HG03159 (cell line): Measurements from ENCODE around the gene HPCAL1.

Experiments used
- ATAC-seq: cut with Tn5 transposase; IDR thresholded peaks from one replicate; pipeline ENCODE4 v1.9.1; 2021; ENCODE audit warnings: mild to moderate bottlenecking, moderate library complexity; ENCODE audit not compliant: unreplicated experiment

Gene HPCAL1

DNA sequence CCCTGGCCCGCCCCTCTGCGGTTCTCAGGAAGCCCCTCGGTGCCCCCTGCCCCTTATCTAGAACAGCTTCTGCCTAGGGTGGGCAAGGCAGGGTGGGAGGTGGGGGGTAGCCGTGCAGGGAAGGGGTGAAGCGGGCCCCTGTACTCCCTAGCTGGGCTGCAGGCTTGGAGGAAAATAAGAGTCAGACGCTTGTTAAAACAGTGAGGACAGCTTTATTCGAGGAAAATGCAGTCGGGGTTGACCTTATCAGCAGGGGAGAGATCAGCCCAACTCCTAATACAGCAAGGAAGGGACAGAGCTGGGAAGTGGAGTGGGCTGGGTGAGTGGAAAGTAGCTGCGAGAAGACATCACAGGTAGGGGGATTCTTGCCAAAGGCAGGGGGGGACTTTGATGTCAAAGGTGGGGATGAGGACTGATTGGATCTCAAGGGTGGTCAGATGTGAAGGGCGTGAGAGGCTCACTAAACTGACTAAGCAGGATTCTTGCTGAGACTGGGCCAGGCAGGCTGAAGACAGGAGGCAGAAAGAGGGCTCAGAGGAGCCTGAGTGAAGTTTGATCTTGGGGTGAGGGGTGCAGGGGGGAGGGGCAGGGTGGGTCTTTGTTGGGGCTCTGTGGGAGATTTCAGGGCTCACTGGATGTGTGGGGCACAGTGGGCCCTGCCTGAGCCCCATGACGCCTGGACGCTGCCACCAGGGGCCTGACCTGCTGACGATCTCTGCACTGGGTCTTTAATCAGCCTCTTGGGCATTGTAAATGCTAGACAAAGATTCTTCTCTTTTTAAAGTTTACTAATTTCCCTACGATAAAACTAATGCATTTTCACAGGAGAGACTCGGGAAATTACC is 29.9 kb downstream of the HPCAL1 start:
- ATAC-seq, result no peak

DNA sequence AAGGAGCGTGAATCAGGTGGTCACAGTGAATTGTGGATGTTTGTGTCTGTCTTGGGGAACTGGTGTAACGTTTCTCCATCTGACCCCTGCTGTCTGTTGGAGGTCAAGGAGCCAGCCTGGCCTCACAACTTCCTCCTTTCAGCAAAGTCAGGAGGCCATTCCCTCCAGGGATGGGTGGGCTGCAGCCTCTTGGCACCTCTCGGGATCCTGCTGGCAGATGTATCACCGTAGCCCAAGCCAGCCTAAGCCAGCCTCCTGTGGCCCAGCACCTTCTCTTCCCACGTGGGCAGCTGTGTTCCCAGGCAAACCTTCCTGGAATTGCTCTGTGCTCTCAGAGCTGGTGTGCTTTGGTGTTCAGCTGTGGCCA is 30.5 kb downstream of the HPCAL1 start:
- no peak for ATAC-seq

DNA sequence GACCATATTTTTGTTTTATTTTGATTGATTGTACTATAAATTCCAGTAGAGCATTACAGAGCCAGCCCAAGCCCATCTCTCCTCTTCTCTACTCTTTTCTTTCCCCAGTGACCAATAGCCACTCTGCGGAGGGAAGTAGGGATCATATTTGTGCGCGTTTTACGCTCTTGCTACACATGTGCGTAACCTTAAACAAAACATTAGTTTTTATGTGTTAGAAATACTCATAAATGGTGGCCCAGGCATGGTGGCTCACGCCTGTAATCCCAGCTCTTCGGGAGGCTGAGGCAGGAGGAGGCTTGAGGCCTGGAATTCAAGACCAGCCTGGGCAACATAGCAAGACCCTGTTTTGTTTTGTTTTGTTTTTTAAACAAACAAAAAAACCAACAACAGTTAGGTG is 31.3 kb downstream of the HPCAL1 start:
- ATAC-seq, result no peak

DNA sequence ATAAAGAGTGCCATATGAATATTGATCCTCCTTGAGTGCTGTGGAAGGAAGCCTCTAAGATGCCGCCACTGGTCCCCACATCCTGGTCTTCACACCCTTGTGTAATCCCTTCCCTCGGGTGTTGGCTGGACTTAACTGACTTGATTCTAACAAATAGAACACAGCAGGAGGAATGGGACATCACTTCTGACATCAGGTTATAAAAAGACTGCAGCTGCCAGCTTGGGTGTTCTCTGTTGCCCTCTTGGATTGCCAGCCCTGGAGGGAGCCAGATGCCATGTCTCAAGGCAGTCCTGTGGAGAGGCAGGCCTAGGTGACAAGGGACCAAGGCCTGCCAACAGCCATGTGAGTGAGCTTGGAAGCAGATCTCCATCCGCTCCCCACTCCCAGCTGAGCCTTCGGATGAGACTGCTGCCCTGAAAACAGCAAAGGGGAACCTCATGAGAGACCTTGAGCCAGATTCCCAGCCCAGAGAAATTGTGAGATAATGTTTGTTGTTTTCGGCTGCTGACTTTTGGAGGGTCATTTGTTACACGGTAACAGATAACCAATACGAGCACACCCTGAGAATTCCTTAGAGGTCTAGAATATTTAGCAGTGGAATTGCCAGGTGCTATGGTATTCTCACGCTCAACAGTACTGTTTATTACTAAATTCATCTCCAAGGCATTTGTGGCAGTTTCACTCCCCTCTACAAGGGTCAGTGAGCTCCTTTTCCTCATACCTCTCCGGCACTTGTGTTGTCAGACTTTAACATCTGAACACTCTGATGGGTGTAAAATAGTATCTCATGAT is 32.5 kb downstream of the HPCAL1 start:
- no peak for ATAC-seq

DNA sequence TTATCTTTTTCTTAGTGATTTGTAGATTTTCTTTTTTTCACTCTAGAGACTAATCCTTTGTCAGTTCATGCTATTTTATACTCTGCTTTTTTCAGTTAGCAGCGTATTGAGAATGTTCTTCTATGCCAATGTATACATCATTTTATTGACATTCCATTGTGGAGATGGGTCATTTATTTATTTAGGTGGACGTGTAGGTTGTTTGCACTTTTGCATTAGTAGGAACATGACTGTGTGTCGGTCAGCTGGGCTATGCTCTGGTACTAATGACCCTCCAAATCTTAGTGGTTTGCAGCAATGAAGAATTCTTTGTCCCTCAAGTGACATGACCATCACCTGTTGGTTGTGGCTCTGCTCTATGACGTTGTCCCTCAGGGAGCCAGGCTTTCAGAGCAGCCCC is 33.6 kb downstream of the HPCAL1 start:
- no peak for ATAC-seq

DNA sequence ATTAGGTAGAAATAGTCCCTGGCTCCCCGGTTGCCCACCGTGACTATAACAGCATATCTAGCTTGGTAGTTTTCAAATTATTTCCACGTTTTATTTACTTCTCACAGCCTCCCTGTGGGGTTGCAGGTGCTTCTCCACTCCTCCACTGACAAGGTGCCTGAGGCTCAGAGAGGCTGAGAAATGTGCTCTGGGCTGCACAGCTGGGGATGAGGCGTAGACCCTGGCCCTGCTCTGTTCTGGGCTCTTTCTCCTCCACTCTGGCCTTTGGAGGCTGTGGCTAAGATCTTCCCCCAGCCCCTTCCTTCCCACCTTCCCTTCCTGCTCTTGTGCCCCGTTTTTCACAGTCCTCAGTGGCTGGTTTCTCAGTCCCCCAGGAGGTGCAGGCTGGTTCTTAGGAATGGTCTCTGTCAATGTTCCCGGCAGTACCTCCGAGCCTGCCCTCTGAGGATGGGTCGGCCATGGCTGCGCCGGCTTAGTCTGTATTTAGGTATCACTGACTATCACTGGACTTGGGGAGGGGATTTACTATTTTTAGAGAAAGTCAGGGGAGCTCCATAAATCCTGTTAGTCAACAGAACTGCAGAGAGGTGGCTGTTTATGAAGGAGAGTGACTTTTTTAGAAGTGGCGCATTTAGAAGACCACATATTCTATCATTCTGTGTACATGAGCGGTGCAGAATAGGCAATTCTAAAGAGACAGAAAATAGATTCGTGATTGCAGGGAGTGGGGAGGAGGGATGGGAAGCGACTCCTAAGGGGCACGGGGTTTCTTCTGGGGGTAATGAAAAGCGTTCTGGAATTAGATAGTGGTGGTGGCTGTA is 35.0 kb downstream of the HPCAL1 start:
- ATAC-seq, result no peak

DNA sequence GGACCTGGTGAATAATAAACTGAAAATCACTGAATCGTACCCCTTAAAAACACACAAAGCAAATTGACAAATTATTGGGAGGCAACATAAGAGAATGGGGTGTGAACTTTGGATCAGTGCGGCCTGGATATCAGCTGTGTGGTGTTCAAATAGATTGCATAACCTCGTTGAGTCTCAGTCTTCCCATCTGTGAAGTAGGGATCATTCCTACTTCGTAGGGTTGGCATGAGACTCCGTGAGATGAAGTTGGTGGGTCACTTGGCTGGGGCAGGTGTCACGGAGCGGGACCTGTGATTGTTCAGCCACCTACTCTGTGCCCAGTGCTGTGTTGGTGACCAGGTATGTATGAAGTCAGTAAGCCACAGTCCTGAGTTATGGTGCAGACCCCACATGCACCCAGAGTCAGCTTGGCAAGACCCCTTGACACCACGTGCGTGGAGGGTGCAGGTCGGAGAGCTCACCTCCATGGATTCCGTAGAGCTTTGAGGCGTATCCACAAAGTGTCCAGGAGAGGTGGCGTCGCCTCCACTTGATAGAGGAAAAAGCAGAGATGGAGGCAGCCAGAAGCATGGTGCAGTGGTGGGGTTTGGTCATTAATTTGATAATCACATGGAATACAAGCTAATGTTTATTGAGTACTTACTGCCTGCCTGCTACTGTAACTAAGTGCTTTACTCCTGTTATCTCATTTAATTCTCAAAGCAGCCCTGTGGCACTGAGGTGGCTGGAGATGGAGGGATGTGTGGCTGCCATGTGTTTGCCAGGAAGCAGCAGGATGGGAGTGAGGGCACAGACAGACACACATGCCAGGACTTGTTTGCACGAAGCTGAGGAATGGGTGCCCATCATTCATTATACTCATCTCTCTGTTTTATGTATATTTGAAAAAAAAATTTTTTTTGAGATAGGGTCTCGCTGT is 35.8 kb downstream of the HPCAL1 start:
- no peak for ATAC-seq

DNA sequence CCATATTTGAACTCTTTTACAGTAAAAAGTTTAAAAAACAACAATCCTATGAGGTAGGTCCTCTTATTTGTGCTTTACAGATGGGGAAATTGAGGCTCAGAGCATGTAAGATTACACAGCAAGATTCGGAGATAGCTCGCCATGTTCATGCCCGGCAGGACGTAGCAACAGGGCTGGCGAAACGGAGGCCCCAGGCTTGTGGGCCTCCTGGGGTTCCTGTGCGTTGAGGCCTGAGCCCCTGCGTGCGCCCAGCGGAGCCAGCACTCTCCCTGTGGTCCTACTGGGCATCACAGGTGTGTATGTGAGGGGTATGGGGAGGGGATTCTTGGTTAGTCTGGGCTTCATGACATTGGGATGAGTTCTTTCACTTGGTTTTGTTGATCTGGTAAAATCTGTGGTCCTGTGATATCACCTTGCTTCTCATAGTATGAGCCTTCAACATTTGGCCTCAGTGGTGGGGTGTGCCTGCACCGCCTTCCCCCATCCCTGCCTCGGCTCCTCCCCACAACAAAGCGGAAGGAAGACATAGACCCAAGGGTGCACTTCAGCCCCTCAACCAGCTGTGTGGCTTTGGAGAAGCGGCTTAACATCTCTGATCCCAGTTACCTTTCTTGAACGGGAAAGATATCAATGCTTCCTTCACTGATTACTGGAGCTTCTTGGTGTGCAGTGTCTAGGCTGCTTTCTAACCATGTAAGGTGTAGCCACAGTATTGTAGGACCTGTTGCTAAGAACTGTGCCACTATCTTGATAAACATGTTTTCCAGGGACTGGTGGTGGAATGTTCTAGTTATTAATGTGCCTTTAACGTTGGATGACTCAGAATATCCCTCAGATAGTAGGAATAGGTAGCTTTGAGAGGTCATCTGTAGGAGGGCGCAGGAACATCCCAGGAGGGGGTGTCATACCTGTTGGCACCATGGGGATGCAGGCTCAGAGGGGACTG is 37.2 kb downstream of the HPCAL1 start:
- no peak for ATAC-seq

DNA sequence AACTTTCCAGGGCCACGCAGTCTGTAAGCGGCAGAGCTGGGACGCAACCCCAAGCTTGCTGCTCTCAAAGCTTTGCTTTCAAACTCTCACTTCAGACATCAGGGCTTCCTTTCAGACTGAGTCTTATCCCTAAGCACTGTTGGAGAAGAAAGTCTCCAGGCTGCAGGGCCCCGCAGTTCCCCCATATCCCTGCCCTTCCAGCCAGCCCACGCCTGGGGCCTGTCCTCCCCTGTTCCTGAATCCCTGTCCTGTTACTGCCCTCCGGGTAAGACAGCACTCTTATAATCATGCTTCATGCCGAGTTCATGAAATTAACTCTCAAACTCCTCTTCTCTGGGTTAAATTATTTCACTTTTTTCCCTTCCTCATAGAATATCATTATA is 37.9 kb downstream of the HPCAL1 start:
- ATAC-seq, result no peak

DNA sequence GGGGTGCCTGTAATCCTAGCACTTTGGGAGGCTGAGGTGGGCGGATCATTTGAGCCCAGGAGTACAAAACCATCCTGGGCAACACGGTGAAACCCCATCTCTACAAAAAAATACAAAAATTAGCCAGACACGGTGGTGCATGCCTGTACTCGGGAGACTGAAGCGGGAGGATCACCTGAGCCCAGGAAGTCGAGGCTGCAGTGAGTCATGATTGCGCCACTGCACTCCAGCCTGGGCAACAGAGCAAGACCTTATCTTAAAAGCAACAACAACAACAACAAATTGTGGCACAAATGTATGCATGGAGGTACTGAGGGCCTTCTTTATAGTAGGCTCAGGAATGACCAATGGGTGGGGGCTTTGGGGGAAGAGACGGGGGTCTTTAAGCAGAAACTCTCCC is 38.5 kb downstream of the HPCAL1 start:
- ATAC-seq, result no peak

DNA sequence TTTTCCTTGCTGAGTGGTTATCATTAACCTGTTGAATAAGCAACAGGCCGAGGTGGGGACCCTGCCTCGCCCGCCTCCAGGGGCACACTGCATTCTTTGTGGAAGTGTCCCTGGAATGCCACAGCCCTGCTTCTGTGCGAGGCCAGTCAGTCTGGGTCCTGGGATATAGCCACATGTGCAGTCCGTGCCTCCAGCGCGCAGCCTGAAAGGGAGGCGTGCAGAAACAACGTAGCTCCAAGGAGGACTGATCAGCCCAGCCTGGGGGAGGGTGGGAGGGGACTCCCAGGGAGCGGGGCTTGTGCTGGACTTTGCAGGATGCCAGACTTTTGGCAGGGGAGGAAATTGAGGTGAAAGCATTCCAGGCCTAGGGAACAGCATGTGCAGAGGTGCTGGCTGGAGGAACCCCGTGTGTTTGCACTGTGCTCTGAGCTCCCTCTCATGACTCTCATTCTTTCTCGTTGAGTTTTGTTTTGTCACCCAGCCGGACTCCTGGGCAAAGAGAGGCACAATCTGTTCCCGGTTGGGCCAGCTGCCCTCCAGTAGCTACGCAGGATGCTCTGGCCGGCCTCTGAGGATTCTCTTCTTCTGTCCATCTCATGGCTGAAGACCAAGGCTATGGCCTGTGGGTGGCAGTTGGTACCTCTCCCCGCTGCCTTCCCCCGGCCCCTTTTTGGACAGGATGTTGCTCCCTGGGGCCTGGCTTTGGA is 39.7 kb downstream of the HPCAL1 start:
- ATAC-seq, result no peak

DNA sequence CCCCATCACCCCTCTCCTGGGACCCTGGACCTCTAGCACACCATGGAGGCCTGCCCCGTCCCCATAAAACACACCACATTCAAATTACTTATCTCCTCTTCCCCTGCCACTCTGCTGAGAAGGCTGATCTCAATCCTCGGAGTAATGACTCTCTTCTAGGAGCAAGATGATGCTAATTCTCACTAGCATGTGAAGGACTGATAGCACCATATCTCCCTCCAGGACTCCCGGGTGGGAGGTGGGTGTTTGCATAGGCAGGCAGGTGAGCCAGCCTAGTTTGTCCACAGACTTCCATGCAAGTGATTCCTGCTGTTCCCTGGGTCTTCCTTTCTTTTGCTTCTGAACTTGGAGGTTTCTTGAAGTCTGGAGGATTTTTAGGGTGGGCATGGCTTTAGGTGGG is 40.5 kb downstream of the HPCAL1 start:
- ATAC-seq, result no peak

DNA sequence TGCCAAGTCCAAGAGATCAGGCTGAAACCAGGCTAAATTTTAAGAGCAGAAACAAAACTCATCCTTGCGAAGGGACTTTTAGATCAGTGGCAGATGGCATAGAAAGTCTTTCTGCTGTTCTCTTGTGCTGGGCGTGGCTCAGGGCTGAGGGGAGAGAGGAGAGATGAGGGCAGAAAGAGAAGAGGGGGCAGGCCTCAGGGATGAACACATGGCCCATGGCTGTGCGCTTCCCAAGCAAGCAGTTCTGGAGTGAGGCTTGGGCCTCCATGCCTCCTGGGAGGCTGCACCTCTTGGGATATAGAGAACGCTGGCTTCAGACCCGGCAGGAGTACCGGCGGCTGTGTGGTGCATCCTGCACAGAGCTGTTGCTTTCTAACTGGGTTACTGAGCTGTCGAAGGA is 41.0 kb downstream of the HPCAL1 start:
- no peak for ATAC-seq

DNA sequence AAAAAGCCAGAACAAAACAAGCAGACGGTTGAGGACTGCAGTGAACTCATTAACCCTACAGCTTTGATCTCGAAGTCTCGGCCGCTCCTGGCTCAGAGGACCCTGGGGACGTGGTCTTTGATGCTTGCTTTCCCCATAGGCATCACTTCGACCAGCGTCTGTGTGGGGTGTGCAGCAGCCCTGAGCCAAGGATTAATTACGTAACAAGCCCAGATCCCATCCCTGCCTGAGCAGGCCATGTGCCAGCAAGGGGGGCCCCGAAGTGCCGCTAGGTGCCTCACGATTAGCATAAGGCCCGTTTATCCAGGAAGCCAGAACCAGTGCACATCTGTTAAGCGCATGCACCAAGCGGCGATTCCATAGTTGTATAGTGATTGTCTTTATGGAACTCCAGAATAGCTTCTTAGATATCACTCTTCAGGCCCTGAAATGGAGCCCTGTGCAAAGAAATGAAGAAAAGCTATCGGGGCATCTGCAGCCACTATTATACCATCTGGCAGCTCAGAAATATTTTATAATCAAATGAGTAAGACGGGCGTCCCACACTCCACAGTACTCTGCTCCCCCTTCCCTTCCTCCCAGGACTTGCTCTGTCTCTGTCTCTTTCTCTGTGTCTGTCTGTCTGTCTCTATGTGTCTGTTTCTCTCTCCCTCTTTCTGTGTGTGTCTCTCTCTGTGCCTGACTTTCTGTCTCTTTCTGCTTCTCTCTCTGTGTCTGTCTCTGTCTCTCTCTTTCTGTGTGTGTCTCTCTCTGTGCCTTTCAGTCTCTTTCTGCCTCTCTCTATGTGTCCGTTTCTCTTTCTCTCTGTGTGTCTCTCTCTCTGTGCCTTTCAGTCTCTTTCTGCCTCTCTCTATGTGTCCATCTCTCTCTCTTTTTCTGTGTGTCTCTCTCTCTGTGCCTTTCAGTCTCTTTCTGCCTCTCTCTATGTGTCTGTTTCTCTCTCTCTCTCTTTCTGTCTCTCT is 41.7 kb downstream of the HPCAL1 start:
- no peak for ATAC-seq

DNA sequence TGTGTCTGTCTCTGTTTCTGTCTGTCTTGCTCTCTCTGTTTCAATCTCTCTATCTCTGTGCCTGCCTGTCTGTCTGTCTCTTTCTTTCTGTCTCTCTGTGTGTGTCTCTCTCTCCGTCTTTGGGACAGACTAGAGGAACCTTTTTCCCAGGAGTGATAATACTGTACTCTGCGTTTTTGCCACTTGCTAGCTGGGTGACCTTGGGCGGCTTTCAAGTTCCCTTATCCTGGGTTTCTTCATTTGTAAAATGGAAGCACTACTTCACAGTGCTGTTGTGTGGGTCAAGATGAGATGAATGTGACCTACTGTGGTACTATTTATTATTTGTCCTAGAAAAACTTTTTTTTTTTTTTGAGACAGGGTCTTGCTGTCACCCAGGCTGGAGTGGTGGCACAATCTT is 42.4 kb downstream of the HPCAL1 start:
- ATAC-seq, result no peak

DNA sequence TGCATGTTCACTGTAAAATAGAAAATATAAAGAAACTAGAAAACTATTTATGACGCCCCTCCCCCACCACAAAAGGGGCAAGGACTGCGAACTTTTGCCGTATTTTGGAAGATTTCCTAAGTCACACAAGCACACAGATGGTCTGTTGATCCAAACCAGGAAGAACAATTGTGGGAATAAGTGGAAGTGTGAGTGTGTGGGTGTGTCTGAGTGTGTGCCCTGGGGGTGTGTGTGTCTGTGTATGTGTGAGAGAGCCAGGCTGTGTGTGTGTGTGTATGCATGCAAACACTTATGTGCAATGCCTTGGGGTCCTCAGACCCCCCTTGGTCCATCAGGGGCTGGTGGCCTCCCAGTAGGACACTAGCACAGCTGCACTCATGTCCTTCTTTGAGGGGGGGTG is 43.1 kb downstream of the HPCAL1 start:
- no peak for ATAC-seq

DNA sequence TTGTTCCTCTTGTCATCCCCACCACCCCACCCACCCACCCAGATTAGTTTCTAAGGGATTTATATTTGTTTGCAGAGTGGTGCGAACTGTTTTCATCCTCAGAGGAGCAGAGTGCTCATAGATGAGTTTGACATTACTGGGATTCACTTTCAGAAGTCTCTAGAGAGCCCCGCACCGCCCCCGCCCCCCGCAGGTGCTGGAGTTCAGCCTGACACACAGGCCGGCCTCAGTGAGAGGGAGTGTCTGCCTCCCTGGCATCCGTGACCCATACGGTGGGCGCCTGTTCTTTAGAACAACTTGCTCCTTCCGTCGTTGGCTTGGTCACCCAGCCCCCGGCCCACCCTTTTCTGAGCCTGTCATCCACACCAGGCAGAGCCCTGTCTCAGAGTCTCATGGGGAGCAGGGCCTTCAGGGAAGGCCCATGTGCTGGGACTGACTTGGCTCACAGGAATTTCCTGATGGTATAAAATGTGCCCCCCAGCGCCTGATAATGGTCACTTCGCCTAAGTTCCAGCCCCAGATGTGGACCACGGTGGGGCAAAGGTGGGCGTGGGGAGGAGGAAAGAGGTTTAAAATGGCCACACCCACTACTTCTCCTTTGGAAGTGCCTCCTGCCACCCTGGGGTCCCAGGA is 44.3 kb downstream of the HPCAL1 start:
- ATAC-seq, result no peak
